Parathyroid adenoma (tissue), 2 donors: Measurements from ENCODE around the gene CCDC85C.

Source experiments
- H2AFZ ChIP-seq: fragments of 300-600 bp; sonication (generic); one replicate; pipeline ENCODE4 v1.7.0; 2017; ENCODE audit warnings: antibody characterized with exemption, mild to moderate bottlenecking
- H3K27ac ChIP-seq: fragments of 300-600 bp; sonication (generic); one replicate; pipeline ENCODE4 v1.7.0; 2017
- H3K27me3 ChIP-seq: fragments of 300-600 bp; sonication (generic); one replicate; pipeline ENCODE4 v1.7.0; 2017; ENCODE audit warnings: low read length; ENCODE audit not compliant: control insufficient read depth, insufficient read depth
- H3K36me3 ChIP-seq: fragments of 300-600 bp; sonication (generic); one replicate; pipeline ENCODE4 v1.7.0; 2017; ENCODE audit warnings: low read length; ENCODE audit not compliant: control insufficient read depth, insufficient read depth
- H3K4me1 ChIP-seq: fragments of 300-600 bp; sonication (generic); one replicate; pipeline ENCODE4 v1.7.0; 2017; ENCODE audit warnings: control low read depth
- H3K4me2 ChIP-seq: fragments of 300-600 bp; sonication (generic); one replicate; pipeline ENCODE4 v1.7.0; 2017; ENCODE audit warnings: low read length
- H3K4me3 ChIP-seq: fragments of 300-600 bp; sonication (generic); one replicate; pipeline ENCODE4 v1.7.0; 2017; ENCODE audit warnings: low read depth, low read length
- H3K79me2 ChIP-seq: fragments of 300-600 bp; sonication (generic); one replicate; pipeline ENCODE4 v1.7.0; 2017; ENCODE audit warnings: control low read depth
- H3K9ac ChIP-seq: fragments of 300-600 bp; sonication (generic); one replicate; pipeline ENCODE4 v1.7.0; 2017; ENCODE audit warnings: mild to moderate bottlenecking
- H3K9me3 ChIP-seq: fragments of 300-600 bp; sonication (generic); one replicate; pipeline ENCODE4 v1.7.0; 2017; ENCODE audit warnings: low read length; ENCODE audit not compliant: control insufficient read depth
- TF ChIP-seq, protein P1 (sequence below): fragments of 300-600 bp; sonication (generic); IDR thresholded peaks from one replicate; pipeline ENCODE4 v1.7.0; 2017; ENCODE audit warnings: antibody characterized with exemption, mild to moderate bottlenecking
- donor health status: primary hyperparathyroidism.

Gene CCDC85C

DNA sequence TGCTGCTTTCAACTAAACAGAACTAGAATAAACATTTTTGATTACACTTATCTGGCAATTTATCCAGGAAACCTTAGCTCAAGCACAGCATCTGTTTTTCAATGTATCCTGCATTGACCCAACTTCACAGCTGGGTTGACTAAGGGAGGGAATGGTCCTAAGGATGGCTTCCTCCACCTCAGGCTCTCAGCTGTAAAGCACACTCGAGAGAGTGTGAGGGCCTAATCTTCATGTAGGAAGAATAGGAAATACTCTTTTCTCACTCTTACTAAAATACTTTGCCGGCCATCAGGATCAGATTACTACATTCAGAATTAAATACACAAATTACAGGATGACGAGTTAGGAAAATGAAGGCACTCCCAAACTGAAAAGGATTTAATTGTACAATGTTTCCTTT, 130.5 kb downstream of the CCDC85C start:
- Histone ChIP-seq H3K4me1 (peaks cover 6% of the 10 kb centered on the region), H3K4me2 (no peak overlapping the region), H2AFZ (no peak overlapping the region), H3K27ac (no peak overlapping the region), H3K9me3 (no peaks in the 10 kb centered on the region), H3K4me3 (no peak overlapping the region), H3K36me3 (no peaks in the 10 kb centered on the region), H3K9ac (no peak overlapping the region), H3K79me2 (peaks cover 71% of the 10 kb centered on the region), H3K27me3 (no peaks in the 10 kb centered on the region)
- TF ChIP-seq, protein P1, sequence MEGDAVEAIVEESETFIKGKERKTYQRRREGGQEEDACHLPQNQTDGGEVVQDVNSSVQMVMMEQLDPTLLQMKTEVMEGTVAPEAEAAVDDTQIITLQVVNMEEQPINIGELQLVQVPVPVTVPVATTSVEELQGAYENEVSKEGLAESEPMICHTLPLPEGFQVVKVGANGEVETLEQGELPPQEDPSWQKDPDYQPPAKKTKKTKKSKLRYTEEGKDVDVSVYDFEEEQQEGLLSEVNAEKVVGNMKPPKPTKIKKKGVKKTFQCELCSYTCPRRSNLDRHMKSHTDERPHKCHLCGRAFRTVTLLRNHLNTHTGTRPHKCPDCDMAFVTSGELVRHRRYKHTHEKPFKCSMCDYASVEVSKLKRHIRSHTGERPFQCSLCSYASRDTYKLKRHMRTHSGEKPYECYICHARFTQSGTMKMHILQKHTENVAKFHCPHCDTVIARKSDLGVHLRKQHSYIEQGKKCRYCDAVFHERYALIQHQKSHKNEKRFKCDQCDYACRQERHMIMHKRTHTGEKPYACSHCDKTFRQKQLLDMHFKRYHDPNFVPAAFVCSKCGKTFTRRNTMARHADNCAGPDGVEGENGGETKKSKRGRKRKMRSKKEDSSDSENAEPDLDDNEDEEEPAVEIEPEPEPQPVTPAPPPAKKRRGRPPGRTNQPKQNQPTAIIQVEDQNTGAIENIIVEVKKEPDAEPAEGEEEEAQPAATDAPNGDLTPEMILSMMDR = no peak

GRCh38 chr14:99472937-99473336, 131.1 kb downstream of the CCDC85C start:
- no peak overlapping the region for H3K27ac ChIP-seq
- no peak overlapping the region for H2AFZ ChIP-seq
- H3K36me3 ChIP-seq = no peaks in the 10 kb centered on the region
- H3K79me2 ChIP-seq = peaks cover 71% of the 10 kb centered on the region
- no peak overlapping the region for H3K9ac ChIP-seq
- H3K9me3 ChIP-seq = no peaks in the 10 kb centered on the region
- H3K4me3 ChIP-seq = no peak overlapping the region
- H3K27me3 ChIP-seq = no peaks in the 10 kb centered on the region
- no peak overlapping the region for H3K4me2 ChIP-seq
- TF ChIP-seq, protein P1 = no peak
- peaks cover 1% of the 10 kb centered on the region for H3K4me1 ChIP-seq

- no peaks in the 10 kb centered on the region for H3K27me3 ChIP-seq
- TF ChIP-seq, protein P1 = no peak
- H3K4me3 ChIP-seq = no peak overlapping the region
- no peaks in the 10 kb centered on the region for H3K9me3 ChIP-seq
- peaks cover 4% of the 10 kb centered on the region for H3K4me1 ChIP-seq
- no peak overlapping the region for H2AFZ ChIP-seq
- no peaks in the 10 kb centered on the region for H3K36me3 ChIP-seq
- no peak overlapping the region for H3K27ac ChIP-seq
- peaks cover 67% of the 10 kb centered on the region for H3K79me2 ChIP-seq
- H3K9ac ChIP-seq = no peak overlapping the region
- no peak overlapping the region for H3K4me2 ChIP-seq
Measured at GRCh38 chr14:99471731-99472130, 132.3 kb downstream of the CCDC85C start.

DNA sequence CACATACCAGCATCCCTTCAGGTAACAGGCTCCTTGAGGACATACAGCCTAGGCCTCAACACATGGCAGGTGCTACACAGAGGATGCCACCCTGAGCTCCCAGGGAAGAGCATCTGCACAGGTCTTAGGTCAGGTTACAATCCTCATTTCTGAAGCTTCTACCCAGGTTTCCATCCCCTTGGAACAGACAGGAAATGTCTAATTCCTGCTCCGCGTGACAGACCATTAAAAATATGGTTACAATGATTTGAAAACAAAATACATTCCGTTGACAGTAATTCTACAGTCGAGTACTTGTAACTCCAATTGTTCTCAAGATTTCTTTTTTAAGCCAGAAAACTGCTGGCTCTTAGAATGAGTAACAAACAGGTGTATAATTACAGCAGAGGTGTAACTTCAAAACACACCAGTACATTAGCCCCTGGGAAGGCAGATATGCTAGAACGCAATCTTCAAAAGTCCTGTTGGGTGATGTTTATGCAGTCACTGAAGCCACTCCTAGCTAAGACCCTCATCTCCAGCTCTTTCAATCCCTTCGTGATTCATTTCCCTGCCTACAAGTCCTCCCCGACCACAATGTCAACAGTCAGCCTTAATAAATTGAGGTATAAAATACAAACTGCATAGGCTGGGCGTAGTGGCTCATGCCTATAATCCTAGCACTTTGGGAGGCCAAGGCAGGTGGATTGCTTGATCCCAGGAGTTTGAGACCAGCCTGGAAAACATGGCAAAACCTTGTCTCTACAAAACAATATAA, 135.0 kb downstream of the CCDC85C start:
- TF ChIP-seq, protein P1 = no peak
- H3K9ac ChIP-seq = no peak overlapping the region

GRCh38 chr14:99468081-99468480, 135.9 kb downstream of the CCDC85C start:
- Histone ChIP-seq H3K4me2 (no peak overlapping the region), H3K79me2 (peaks cover 46% of the 10 kb centered on the region), H3K27me3 (no peaks in the 10 kb centered on the region), H3K27ac (no peak overlapping the region), H3K36me3 (no peaks in the 10 kb centered on the region), H3K9ac (no peak overlapping the region), H3K4me3 (no peak overlapping the region), H3K9me3 (no peaks in the 10 kb centered on the region), H3K4me1 (peaks cover 4% of the 10 kb centered on the region), H2AFZ (no peak overlapping the region)
- TF ChIP-seq, protein P1 = no peak

More for the DNA sequence above, 135.0 kb downstream of the CCDC85C start:
- Histone ChIP-seq H3K27me3 (no peaks in the 10 kb centered on the region), H3K27ac (no peak overlapping the region), H3K4me1 (peaks cover 4% of the 10 kb centered on the region), H3K4me3 (no peak overlapping the region), H3K36me3 (no peaks in the 10 kb centered on the region), H2AFZ (no peak overlapping the region), H3K79me2 (peaks cover 55% of the 10 kb centered on the region), H3K9me3 (no peaks in the 10 kb centered on the region), H3K4me2 (no peak overlapping the region)
